HG03196 (cell line): Measurements from ENCODE around the gene PDE11A.
"Not testable (repeated sequence)": the region's sequence is repeated elsewhere in the genome, so short reads cannot be mapped to it uniquely, and the experiment has no call there.

ENCODE experiments used
- ATAC-seq: cut with Tn5 transposase; IDR thresholded peaks from one replicate; pipeline ENCODE4 v1.9.1; 2021; ENCODE audit not compliant: unreplicated experiment

Gene PDE11A

GRCh38 chr2:177886824-177887223 lies 185.8 kb downstream of the PDE11A start:
- no peak for ATAC-seq

GRCh38 chr2:177885828-177886466 lies 186.6 kb downstream of the PDE11A start:
- ATAC-seq, result no peak

- no peak for ATAC-seq
Measured at GRCh38 chr2:177883177-177883576, 189.4 kb downstream of the PDE11A start.

- no peak for ATAC-seq
Measured at GRCh38 chr2:177882501-177882900, 190.1 kb downstream of the PDE11A start.

- ATAC-seq, result no peak
Measured at GRCh38 chr2:177881921-177882320, 190.7 kb downstream of the PDE11A start.

- no peak for ATAC-seq
Measured at GRCh38 chr2:177881008-177881747, 191.4 kb downstream of the PDE11A start.

GRCh38 chr2:177880285-177880684 lies 192.3 kb downstream of the PDE11A start:
- ATAC-seq, result no peak

GRCh38 chr2:177876950-177877349 lies 195.6 kb downstream of the PDE11A start:
- ATAC-seq, result no peak

GRCh38 chr2:177874686-177875085 lies 197.9 kb downstream of the PDE11A start:
- ATAC-seq, result no peak

GRCh38 chr2:177873915-177874314 lies 198.7 kb downstream of the PDE11A start:
- no peak for ATAC-seq

GRCh38 chr2:177872286-177872685 lies 200.3 kb downstream of the PDE11A start:
- ATAC-seq, result no peak

- ATAC-seq, result no peak
Measured at GRCh38 chr2:177869912-177870311, 202.7 kb downstream of the PDE11A start.

GRCh38 chr2:177869209-177869608 lies 203.4 kb downstream of the PDE11A start:
- ATAC-seq, result no peak

GRCh38 chr2:177868806-177869205 lies 203.8 kb downstream of the PDE11A start:
- no peak for ATAC-seq

- ATAC-seq, result no peak
Measured at GRCh38 chr2:177857538-177857937, 215.0 kb downstream of the PDE11A start.

GRCh38 chr2:177852389-177852788 lies 220.2 kb downstream of the PDE11A start:
- ATAC-seq, result no peak

GRCh38 chr2:177843188-177843587 lies 229.4 kb downstream of the PDE11A start:
- ATAC-seq, result no peak

- ATAC-seq, result no peak
Measured at GRCh38 chr2:177842243-177842642, 230.3 kb downstream of the PDE11A start.

- not testable (repeated sequence) for ATAC-seq
Measured at GRCh38 chr2:177835418-177836204, 237.0 kb downstream of the PDE11A start.

GRCh38 chr2:177832611-177833433 lies 239.8 kb downstream of the PDE11A start:
- no peak for ATAC-seq

GRCh38 chr2:177830881-177831386 lies 241.6 kb downstream of the PDE11A start:
- ATAC-seq, result no peak
